Measurements from ENCODE around the gene GCNT4.

GCNT4 gene

DNA sequence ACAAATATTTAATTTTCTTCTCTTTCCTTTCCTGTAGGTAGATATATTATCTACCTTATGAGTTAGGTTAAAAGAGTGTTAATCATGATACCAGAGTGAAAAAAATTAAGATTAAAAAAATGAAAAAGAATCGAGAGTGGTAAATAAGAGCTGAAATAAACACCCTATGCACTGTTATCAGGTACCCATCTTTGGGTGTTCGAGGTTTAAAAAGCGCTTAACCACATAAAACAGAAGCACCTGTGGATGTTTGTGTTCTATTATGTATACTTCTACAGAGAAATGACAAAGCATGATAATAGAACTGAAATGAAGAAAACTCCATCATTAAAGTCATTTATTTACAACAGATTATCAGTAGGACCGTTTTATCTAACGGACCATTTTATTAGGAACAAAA lies 25.7 kb upstream of the GCNT4 start:
- no peaks in the 10 kb centered on the region for H3K4me1 ChIP-seq (ENCODE audit: insufficient read depth, low read length, severe bottlenecking)
- no peak overlapping the region for H2AFZ ChIP-seq (ENCODE audit: low read length)
- no peaks in the 10 kb centered on the region for H3K9me2 ChIP-seq (ENCODE audit: low read depth, low read length)
- no peaks in the 10 kb centered on the region for H3F3A ChIP-seq (ENCODE audit: insufficient read depth, low read length)
- H3K9me3 ChIP-seq (ENCODE audit: low read length): no peaks in the 10 kb centered on the region
- H3K9ac ChIP-seq (ENCODE audit: low read length): no peak overlapping the region
- no peaks in the 10 kb centered on the region for H4K20me1 ChIP-seq (ENCODE audit: insufficient read depth, low read length)
- H3K27ac ChIP-seq (ENCODE audit: low read depth, low read length, poor library complexity, severe bottlenecking): no peak overlapping the region
- H3K4me3 ChIP-seq (ENCODE audit: low read depth, low read length, poor library complexity, severe bottlenecking): no peak overlapping the region
- H3K36me3 ChIP-seq (ENCODE audit: insufficient read depth, low read length): no peaks in the 10 kb centered on the region
- TF ChIP-seq CTCF (IDR thresholded peaks at IDR 0.05; ENCODE audit: low read length) (no peak), EZH2 (IDR thresholded peaks at IDR 0.05; ENCODE audit: borderline replicate concordance, low read length) (no peak)
- no peaks in the 10 kb centered on the region for H3K79me2 ChIP-seq (ENCODE audit: insufficient read depth, low read length)
- H3K27me3 ChIP-seq (ENCODE audit: insufficient read depth, low read length): no peaks in the 10 kb centered on the region
- no peak overlapping the region for H3K4me2 ChIP-seq (ENCODE audit: low read length)

DNA sequence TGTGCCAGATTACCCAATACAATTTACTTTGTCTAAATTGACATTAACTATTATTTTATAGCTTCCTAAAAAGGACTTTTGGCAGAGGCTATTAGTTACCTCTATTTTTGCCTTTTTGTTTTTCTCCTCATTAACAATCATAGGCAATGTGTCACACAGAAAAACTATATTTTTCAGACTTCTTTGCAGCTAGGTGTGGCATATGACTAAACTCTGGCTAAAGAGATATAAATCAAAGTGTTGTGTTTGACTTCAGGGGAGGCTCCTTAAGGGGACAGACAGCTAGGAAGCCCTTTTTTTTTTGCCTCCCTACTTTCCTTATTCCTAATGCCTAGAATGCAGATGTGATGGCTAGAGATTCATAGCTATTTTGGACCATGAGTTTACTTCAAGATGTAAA lies 19.7 kb upstream of the GCNT4 start:
- no peak overlapping the region for H3K27ac ChIP-seq (ENCODE audit: low read depth, low read length, poor library complexity, severe bottlenecking)
- H2AFZ ChIP-seq (ENCODE audit: low read length): no peak overlapping the region
- H3K27me3 ChIP-seq (ENCODE audit: insufficient read depth, low read length): no peaks in the 10 kb centered on the region
- H3K79me2 ChIP-seq (ENCODE audit: insufficient read depth, low read length): no peaks in the 10 kb centered on the region
- no peaks in the 10 kb centered on the region for H3K9me3 ChIP-seq (ENCODE audit: low read length)
- H3K4me2 ChIP-seq (ENCODE audit: low read length): no peak overlapping the region
- H3K4me1 ChIP-seq (ENCODE audit: insufficient read depth, low read length, severe bottlenecking): no peaks in the 10 kb centered on the region
- H3K36me3 ChIP-seq (ENCODE audit: insufficient read depth, low read length): no peaks in the 10 kb centered on the region
- H3F3A ChIP-seq (ENCODE audit: insufficient read depth, low read length): no peaks in the 10 kb centered on the region
- no peaks in the 10 kb centered on the region for H3K9me2 ChIP-seq (ENCODE audit: low read depth, low read length)
- no peak overlapping the region for H3K4me3 ChIP-seq (ENCODE audit: low read depth, low read length, poor library complexity, severe bottlenecking)
- TF ChIP-seq CTCF (IDR thresholded peaks at IDR 0.05; ENCODE audit: low read length) (no peak), EZH2 (IDR thresholded peaks at IDR 0.05; ENCODE audit: borderline replicate concordance, low read length) (no peak)
- H4K20me1 ChIP-seq (ENCODE audit: insufficient read depth, low read length): no peaks in the 10 kb centered on the region
- no peak overlapping the region for H3K9ac ChIP-seq (ENCODE audit: low read length)

DNA sequence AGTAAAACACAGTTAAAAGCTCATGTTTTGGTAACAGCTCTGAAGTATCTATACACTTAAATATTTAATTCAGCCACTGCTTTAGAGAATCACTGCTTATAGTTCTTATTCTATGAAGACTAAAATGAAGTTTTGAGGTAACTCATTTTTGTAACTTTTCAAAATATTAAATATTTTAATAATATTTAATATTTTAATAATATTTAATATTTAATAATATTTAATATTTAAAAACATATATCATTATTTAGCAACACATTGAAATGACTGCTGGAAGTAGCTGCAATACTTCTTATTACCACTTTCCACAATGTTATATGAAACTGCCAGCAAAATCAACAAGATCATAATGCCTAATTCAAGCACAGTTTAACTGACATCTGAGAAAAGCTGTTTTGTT lies 18.7 kb upstream of the GCNT4 start:
- H3K36me3 ChIP-seq (ENCODE audit: insufficient read depth, low read length): no peaks in the 10 kb centered on the region

More for the DNA sequence above, 18.7 kb upstream of the GCNT4 start:
- no peak for TF ChIP-seq CTCF (IDR thresholded peaks at IDR 0.05; ENCODE audit: low read length)
- TF ChIP-seq EZH2 (IDR thresholded peaks at IDR 0.05; ENCODE audit: borderline replicate concordance, low read length): no peak
- H3K4me3 ChIP-seq (ENCODE audit: low read depth, low read length, poor library complexity, severe bottlenecking): no peak overlapping the region
- no peak overlapping the region for H3K9ac ChIP-seq (ENCODE audit: low read length)
- no peaks in the 10 kb centered on the region for H3F3A ChIP-seq (ENCODE audit: insufficient read depth, low read length)
- no peaks in the 10 kb centered on the region for H3K9me2 ChIP-seq (ENCODE audit: low read depth, low read length)
- H4K20me1 ChIP-seq (ENCODE audit: insufficient read depth, low read length): no peaks in the 10 kb centered on the region
- H3K27ac ChIP-seq (ENCODE audit: low read depth, low read length, poor library complexity, severe bottlenecking): no peak overlapping the region
- H3K4me1 ChIP-seq (ENCODE audit: insufficient read depth, low read length, severe bottlenecking): no peaks in the 10 kb centered on the region
- no peaks in the 10 kb centered on the region for H3K27me3 ChIP-seq (ENCODE audit: insufficient read depth, low read length)
- H3K4me2 ChIP-seq (ENCODE audit: low read length): no peak overlapping the region
- H2AFZ ChIP-seq (ENCODE audit: low read length): no peak overlapping the region
- H3K79me2 ChIP-seq (ENCODE audit: insufficient read depth, low read length): no peaks in the 10 kb centered on the region
- no peaks in the 10 kb centered on the region for H3K9me3 ChIP-seq (ENCODE audit: low read length)

All from OCI-LY1 (cell line).